Endothelial cell of umbilical vein (primary cell): ENCODE data around the gene CRYGN. TPM values are rescaled to one million over a fixed set of nuclear protein-coding genes. Genes with fewer than 3 reads are reported as not detected.

ENCODE experiments used
- BruUV-seq: library from RNA; stranded (reverse); fragments of 400-500 nt; replicated peaks from 2 replicates; lab custom pipeline; 2021; lab: Mats Ljungman, UMichigan
- CTCF ChIA-PET: fragments of 300-600, 350-600 bp; sonication (Branson Sonifier 250); formaldehyde crosslinking; loops from one replicate; lab custom pipeline; 2021; ENCODE audit warnings: antibody characterized with exemption, inconsistent platforms; lab: Charles Lee
- POLR2A ChIA-PET: fragments of 300-600, 350-600 bp; sonication (Branson Sonifier 250); formaldehyde crosslinking; loops from one replicate; lab custom pipeline; 2021; ENCODE audit warnings: antibody characterized with exemption, inconsistent platforms; lab: Charles Lee
- DNase-seq: peaks from one replicate; pipeline ENCODE4 v3.0.0-alpha.2; 2011; ENCODE audit warnings: low read depth, low spot score
- FAIRE-seq: peaks from 2 replicates; lab custom pipeline; 2011; peaks lifted over from hg19 to GRCh38; lab: Jason Lieb, UNC
- H2AFZ ChIP-seq: 2 replicates; pipeline ENCODE4 v1.6.0; 2012; ENCODE audit warnings: low read depth, low read length, control low read depth, inconsistent platforms
- H3K27ac ChIP-seq: 2 replicates; pipeline ENCODE4 v1.5.1; 2011; ENCODE audit warnings: low read depth, mild to moderate bottlenecking, control low read depth, low read length, moderate library complexity; ENCODE audit not compliant: insufficient read depth
- H3K27me3 ChIP-seq, 2 experiments: 2 replicates each; pipeline versions ENCODE4 v1.6.0 to v1.6.1; 2011; ENCODE audit warnings: low read length in 2 of 2, mixed read lengths in 1 of 2; ENCODE audit not compliant: control insufficient read depth in 2 of 2, insufficient read depth in 2 of 2
- H3K36me3 ChIP-seq, 2 experiments: 2 replicates in 1 of 2; 3 replicates in 1 of 2; pipeline ENCODE4 v1.5.1; 2011; ENCODE audit warnings: low read length in 2 of 2, mild to moderate bottlenecking in 1 of 2, moderate library complexity in 1 of 2; ENCODE audit not compliant: control insufficient read depth in 2 of 2, insufficient read depth in 2 of 2; ENCODE audit errors: extremely low read depth in 1 of 2
- H3K4me1 ChIP-seq: 3 replicates; pipeline ENCODE4 v1.5.1; 2011; ENCODE audit warnings: mild to moderate bottlenecking, low read length; ENCODE audit not compliant: control insufficient read depth, insufficient read depth; ENCODE audit errors: extremely low read depth
- H3K4me2 ChIP-seq: 2 replicates; pipeline ENCODE4 v1.6.1; 2011; ENCODE audit warnings: low read length, control low read depth, mixed read lengths; ENCODE audit not compliant: insufficient read depth
- H3K4me3 ChIP-seq, 3 experiments: fragments of 200-600 bp in 1 of 3; sonication (generic), shearing (Covaris generic) in 1 of 3; replicated peaks in 1 of 3; 2 replicates each; pipeline ENCODE4 v1.5.1; 2011 to 2016; ENCODE audit warnings: control low read depth in 3 of 3, low read length in 3 of 3, mild to moderate bottlenecking in 2 of 3, inconsistent platforms in 1 of 3, low read depth in 1 of 3, moderate library complexity in 1 of 3; ENCODE audit not compliant: insufficient read depth in 1 of 3
- H3K79me2 ChIP-seq: 2 replicates; pipeline ENCODE4 v1.6.0; 2012; ENCODE audit warnings: low read length, inconsistent platforms; ENCODE audit not compliant: control insufficient read depth, insufficient read depth
- H3K9ac ChIP-seq: replicated peaks from 2 replicates; pipeline ENCODE3; 2011; ENCODE audit warnings: low read length, control low read depth; ENCODE audit not compliant: insufficient read depth; ENCODE audit errors: extremely low read depth
- H3K9me1 ChIP-seq: replicated peaks from 3 replicates; pipeline ENCODE4 v1.6.0; 2011; ENCODE audit warnings: mild to moderate bottlenecking, low read length; ENCODE audit not compliant: control insufficient read depth, insufficient read depth; ENCODE audit errors: extremely low read depth
- H3K9me3 ChIP-seq: replicated peaks from 2 replicates; pipeline ENCODE4 v1.5.1; 2012; ENCODE audit warnings: low read length, inconsistent platforms; ENCODE audit not compliant: control insufficient read depth, insufficient read depth
- H4K20me1 ChIP-seq: replicated peaks from 2 replicates; pipeline ENCODE3; 2011; ENCODE audit warnings: mild to moderate bottlenecking, low read length; ENCODE audit not compliant: control insufficient read depth, insufficient read depth; ENCODE audit errors: extremely low read depth
- EZH2 ChIP-seq: IDR thresholded peaks from 2 replicates; pipeline ENCODE4 v1.6.1; 2012; ENCODE audit warnings: borderline replicate concordance, low read depth, mild to moderate bottlenecking, moderate library complexity, low read length, inconsistent platforms; ENCODE audit not compliant: severe bottlenecking
- FOS ChIP-seq: IDR thresholded peaks from 2 replicates; pipeline ENCODE4 v1.6.1; 2011; ENCODE audit warnings: mild to moderate bottlenecking, low read length, moderate library complexity, borderline replicate concordance; ENCODE audit not compliant: insufficient read depth
- MAX ChIP-seq: IDR thresholded peaks from 2 replicates; pipeline ENCODE4 v1.6.1; 2011; ENCODE audit not compliant: insufficient read depth, insufficient read length
- dilution Hi-C: fragments of 300-500 bp; cut with MboI; formaldehyde crosslinking; loops from one replicate; pipeline ENCODE4 v1.15.0; 2019; ENCODE audit warnings: low sequenced_read_pairs; ENCODE audit not compliant: extremely low pct_ligation_motif_present
- intact Hi-C: fragments of 100-400 bp; cut with micrococcal nuclease; formaldehyde crosslinking; loops from one replicate; pipeline ENCODE4 v1.10.0; 2022
- polyA plus RNA-seq, 4 experiments: library from polyadenylated mRNA; depleted of rRNA in 3 of 4; stranded (reverse) in 3 of 4; unstranded in 1 of 4; fragments of >200 nt; gene quantifications; 2 replicates each; pipeline versions ENCODE4 v1.2.1 to v1.2.3, GENCODE V29; 2011 to 2012; ENCODE audit warnings: missing spikeins in 1 of 4
- total RNA-seq: library from RNA; stranded (reverse); gene quantifications from 2 replicates; pipeline ENCODE4 v1.2.3, GENCODE V29; 2021

The CRYGN gene
- total and polyA plus RNA-seq, 2 donors (not counting 3 experiments of a cell fraction or from before 2014, with no cell fraction given): not detected

GRCh38 chr7:151410405-151411390 is 29.2 kb downstream of the CRYGN start:
- FAIRE-seq (no peak), DNase-seq (no peak)
- H2AFZ ChIP-seq: no peak overlapping the region
- H3K9ac ChIP-seq: no peak overlapping the region
- no peaks in the 10 kb centered on the region for H3K79me2 ChIP-seq
- H3K27me3 ChIP-seq: peaks cover 50 to 62% of the 10 kb centered on the region in 2 experiments
- BruUV-seq: no TSS peak
- intact Hi-C loops: no loop called here
- H3K9me3 ChIP-seq: no peaks in the 10 kb centered on the region
- H3K4me2 ChIP-seq: no peak overlapping the region
- no peaks in the 10 kb centered on the region for H3K36me3 ChIP-seq
- TF ChIP-seq EZH2: peak; percentile 10
- no peak for TF ChIP-seq FOS
- no peak for TF ChIP-seq MAX
- no peak overlapping the region for H3K27ac ChIP-seq
- ChIA-PET POLR2A (no interaction called here), CTCF (interaction anchor here (1.2 to 1.5 kb wide), 3 partner anchors 38 to 372 kb away, joined by 3 read pairs; no protein-coding TSS in a partner anchor)
- H3K4me3 ChIP-seq: no peak overlapping the region
- no peaks in the 10 kb centered on the region for H3K4me1 ChIP-seq
- no peaks in the 10 kb centered on the region for H4K20me1 ChIP-seq
- H3K9me1 ChIP-seq: no peaks in the 10 kb centered on the region
- dilution Hi-C loops: no loop called here

GRCh38 chr7:151409667-151410404 is 30.1 kb downstream of the CRYGN start, which contains the start of gene WDR86:
Gene WDR86 (minus strand): TSS chr7:151410038. CDS start chr7:151409589, 449 bp downstream.
- no peak within 1 kb of the TSS for H2AFZ ChIP-seq
- CTCF ChIA-PET: no interaction called here
- H3K4me1 ChIP-seq: no peaks in the 10 kb centered on the region
- H3K27ac ChIP-seq: no peak within 1 kb of the TSS
- POLR2A ChIA-PET: no interaction called here
- DNase-seq: no peak
- H3K9me1 ChIP-seq: no peaks in the 10 kb centered on the region
- intact Hi-C loops (no loop called here), dilution Hi-C loops (no loop called here)
- BruUV-seq: no TSS peak
- no peaks in the 10 kb centered on the region for H3K79me2 ChIP-seq
- no peaks in the 10 kb centered on the region for H4K20me1 ChIP-seq
- H3K4me2 ChIP-seq: no peak within 1 kb of the TSS
- H3K9me3 ChIP-seq: no peaks in the 10 kb centered on the region
- no peaks in the 10 kb centered on the region for H3K36me3 ChIP-seq
- H3K9ac ChIP-seq: no peak within 1 kb of the TSS
- TF ChIP-seq FOS (no peak), EZH2 (peak; percentile 93)
- FAIRE-seq: no peak
- no peak within 1 kb of the TSS for H3K4me3 ChIP-seq
- peaks cover 48 to 60% of the 10 kb centered on the region in 2 experiments for H3K27me3 ChIP-seq
